Small intestine (tissue), 7 donors: Measurements from ENCODE around the gene DAGLA. TPM values are rescaled to one million over a fixed set of nuclear protein-coding genes. Genes with fewer than 3 reads are reported as not detected.
"Not testable (repeated sequence)": the region's sequence is repeated elsewhere in the genome, so short reads cannot be mapped to it uniquely, and the experiment has no call there.

Experiments
- DNase-seq, 2 donors: peaks; one replicate each; pipeline versions ENCODE4 v3.0.0 to v3.0.0-alpha.2; 2013
- FAIRE-seq: peaks from 2 replicates; lab custom pipeline; 2012; peaks lifted over from hg19 to GRCh38; lab: Jason Lieb, UNC
- H3K27ac ChIP-seq, 3 donors: one replicate each; pipeline ENCODE4 v1.5.1; 2013; ENCODE audit warnings: low read length in 2 of 3, mild to moderate bottlenecking in 2 of 3, control low read depth in 1 of 3, inconsistent platforms in 1 of 3, low read depth in 1 of 3, moderate library complexity in 1 of 3
- H3K27me3 ChIP-seq, 3 donors: one replicate each; pipeline ENCODE4 v1.6.1; 2013; ENCODE audit warnings: low read length in 3 of 3, inconsistent platforms in 1 of 3; ENCODE audit not compliant: control insufficient read depth in 3 of 3, insufficient read depth in 3 of 3
- H3K36me3 ChIP-seq, 3 donors: one replicate each; pipeline ENCODE4 v1.6.1; 2013; ENCODE audit warnings: low read length in 3 of 3, inconsistent platforms in 1 of 3, low read depth in 1 of 3, mild to moderate bottlenecking in 1 of 3, moderate library complexity in 1 of 3; ENCODE audit not compliant: control insufficient read depth in 3 of 3, insufficient read depth in 2 of 3
- H3K4me1 ChIP-seq, 3 donors: one replicate each; pipeline ENCODE4 v1.6.1; 2013; ENCODE audit warnings: low read length in 2 of 3, inconsistent platforms in 1 of 3, low read depth in 1 of 3, mild to moderate bottlenecking in 1 of 3, moderate library complexity in 1 of 3; ENCODE audit not compliant: control insufficient read depth in 3 of 3, insufficient read depth in 2 of 3
- H3K4me3 ChIP-seq, 3 donors: one replicate each; pipeline ENCODE4 v1.5.1; 2013; ENCODE audit warnings: low read length in 3 of 3, control low read depth in 1 of 3, inconsistent platforms in 1 of 3, low read depth in 1 of 3, mild to moderate bottlenecking in 1 of 3, moderate library complexity in 1 of 3
- H3K9me3 ChIP-seq, 2 donors: one replicate each; pipeline ENCODE4 v1.6.1; 2013; ENCODE audit warnings: low read depth in 1 of 2, low read length in 1 of 2; ENCODE audit not compliant: control insufficient read depth in 2 of 2, insufficient read depth in 1 of 2
- WGBS, 3 donors: extraction: QIAGEN DNeasy Blood & Tissue Kit; methylation state at CpG; one replicate each; pipeline ENCODE4 v1.1.7; 2013; 5-methylcytosine and 5-hydroxymethylcytosine counted together
- polyA plus RNA-seq, 4 donors: library from polyadenylated mRNA; stranded (reverse) in 3 of 4; unstranded in 1 of 4; fragments of 200-250 nt in 3 of 4; fragments of 120-200 nt in 1 of 4; gene quantifications; one replicate each; pipeline versions ENCODE4 v1.2.1 to v1.2.3, GENCODE V29; 2013
- donor health status: healthy with polysubstance abuse.
- donor health status: control.
- donor health status: control.
- donor health status: Bipolar disorder and iron deficiency.
- donor health status: healthy.

DAGLA gene
- polyA plus RNA-seq, 4 donors = 0.22 to 14.9 (median 3.8) TPM

DNA sequence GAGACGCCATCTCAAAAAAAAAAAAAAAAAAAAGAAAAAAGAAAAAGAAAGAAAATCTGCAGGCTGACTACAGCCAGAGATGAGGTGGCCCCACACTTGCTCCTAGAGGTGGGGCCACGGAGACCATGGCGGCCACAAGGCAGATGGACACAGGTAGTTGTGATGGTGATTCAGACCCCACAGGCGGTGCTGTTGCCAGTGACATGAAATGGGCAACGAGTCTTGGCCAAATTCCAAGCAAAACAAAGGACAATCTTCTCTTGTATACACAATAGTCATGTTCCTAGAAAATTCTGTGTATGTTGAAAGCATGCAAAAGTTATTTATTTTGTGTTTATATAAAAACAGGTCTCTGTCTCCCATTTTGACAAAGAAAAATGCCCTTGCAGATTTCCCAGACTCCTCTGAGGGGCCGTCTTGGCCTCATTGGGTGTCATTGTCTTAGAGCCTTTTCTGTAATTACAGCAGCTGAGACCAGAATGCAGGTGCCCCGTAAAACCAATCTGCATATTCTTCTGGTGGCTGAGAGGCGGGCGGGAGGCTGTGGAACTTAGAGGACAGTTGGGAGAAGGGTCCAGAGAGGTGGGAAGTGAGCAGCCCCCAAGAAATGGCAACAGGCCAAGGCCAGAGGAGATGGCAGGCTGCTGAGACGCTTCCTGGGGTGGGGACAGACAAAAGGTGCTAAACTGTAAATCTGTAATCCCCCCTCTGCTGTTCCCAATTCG, 22.5 kb upstream of the DAGLA start:
- Histone ChIP-seq H3K27ac (no peak overlapping the region), H3K4me1 (peaks cover 0 to 15% (median 0%) of the 10 kb centered on the region in 3 donors), H3K27me3 (no peaks in the 10 kb centered on the region), H3K4me3 (no peak overlapping the region), H3K36me3 (no peaks in the 10 kb centered on the region), H3K9me3 (no peaks in the 10 kb centered on the region)
- FAIRE-seq = no peak
- 42 to 62% (median 57%) methylated on average over 10 to 11 of the region's 11 CpGs for WGBS, 3 donors
- no peak for DNase-seq

GRCh38 chr11:61659413-61660196, 20.6 kb upstream of the DAGLA start:
- DNase-seq (no peak), FAIRE-seq (no peak)
- Histone ChIP-seq H3K4me1 (peaks cover 0 to 11% (median 0%) of the 10 kb centered on the region in 3 donors), H3K27ac (no peak overlapping the region), H3K4me3 (no peak overlapping the region), H3K36me3 (no peaks in the 10 kb centered on the region), H3K27me3 (no peaks in the 10 kb centered on the region), H3K9me3 (no peaks in the 10 kb centered on the region)
- WGBS, 3 donors = 78 to 84% (median 80%) methylated on average over 8 of the region's 8 CpGs

GRCh38 chr11:61660997-61661396, 19.2 kb upstream of the DAGLA start:
- H3K36me3 ChIP-seq, H3K27me3 ChIP-seq: not testable (repeated sequence)
- peak in 1 of 2 donors; percentile 68 for DNase-seq

GRCh38 chr11:61666684-61667297, 13.4 kb upstream of the DAGLA start:
- Histone ChIP-seq H3K9me3 (no peaks in the 10 kb centered on the region), H3K27me3 (no peaks in the 10 kb centered on the region), H3K27ac (peak overlapping the region in 1 of 3 donors; percentile 96), H3K4me1 (peaks cover 0 to 39% (median 0%) of the 10 kb centered on the region in 3 donors), H3K4me3 (peak overlapping the region in 1 of 3 donors; percentile 39), H3K36me3 (peaks cover 0 to 2% (median 0%) of the 10 kb centered on the region in 3 donors)
- 16 to 59% (median 35%) methylated on average over 3 of the region's 3 CpGs for WGBS, 3 donors
- no peak for FAIRE-seq
- peak; percentile 49 to 96 for DNase-seq

More at GRCh38 chr11:61660997-61661396, 19.2 kb upstream of the DAGLA start:
- peaks cover 0 to 14% (median 0%) of the 10 kb centered on the region in 3 donors for H3K4me1 ChIP-seq
- not testable (repeated sequence) for FAIRE-seq, H3K4me3 ChIP-seq, H3K27ac ChIP-seq, H3K9me3 ChIP-seq
- 55 to 68% (median 63%) methylated on average over 4 of the region's 4 CpGs for WGBS, 3 donors

DNA sequence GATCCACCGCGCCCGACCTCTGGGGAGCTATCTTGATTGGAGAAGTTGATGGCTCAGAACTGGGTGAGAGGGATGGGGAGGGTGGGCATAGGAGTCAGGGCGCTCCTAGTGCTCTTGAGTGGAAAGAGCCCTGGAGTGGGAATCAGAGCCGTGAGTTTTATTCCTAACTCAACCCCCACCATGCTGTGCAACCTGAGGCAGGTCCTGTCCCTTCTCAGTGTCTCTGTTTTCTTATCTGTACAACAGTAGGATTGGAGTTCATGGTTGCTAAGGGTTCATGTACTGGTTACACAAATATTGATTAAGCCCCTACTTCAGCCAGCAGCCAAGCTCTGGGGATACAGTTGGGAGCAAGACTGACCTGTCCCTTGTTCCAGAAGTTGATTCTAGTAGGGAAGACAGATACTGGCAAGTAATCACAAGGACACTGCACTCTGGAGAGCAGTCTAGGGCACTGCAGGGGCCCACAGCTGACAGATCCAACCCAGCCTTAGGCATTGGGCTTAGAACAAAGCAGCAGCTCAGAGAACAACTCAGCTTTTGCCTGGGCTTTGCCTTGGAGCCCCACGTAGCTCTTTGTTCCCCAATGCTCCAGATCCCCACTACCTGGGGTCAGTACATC, 12.4 kb upstream of the DAGLA start:
- Histone ChIP-seq H3K27me3 (no peaks in the 10 kb centered on the region), H3K27ac (peak overlapping the region in 1 of 3 donors; percentile 96), H3K4me1 (peaks cover 0 to 39% (median 0%) of the 10 kb centered on the region in 3 donors), H3K9me3 (no peaks in the 10 kb centered on the region), H3K36me3 (peaks cover 0 to 2% (median 0%) of the 10 kb centered on the region in 3 donors), H3K4me3 (peak overlapping the region in 1 of 3 donors; percentile 39)
- DNase-seq (peak in 1 of 2 donors; percentile 65), FAIRE-seq (no peak)
- 60 to 75% (median 68%) methylated on average over 6 of the region's 6 CpGs for WGBS, 3 donors

GRCh38 chr11:61669417-61669816, 10.8 kb upstream of the DAGLA start:
- H3K27me3 ChIP-seq = no peaks in the 10 kb centered on the region
- no peak for FAIRE-seq
- H3K9me3 ChIP-seq = no peaks in the 10 kb centered on the region
- peaks cover 0 to 39% (median 0%) of the 10 kb centered on the region in 3 donors for H3K4me1 ChIP-seq
- H3K36me3 ChIP-seq = peaks cover 0 to 2% (median 0%) of the 10 kb centered on the region in 3 donors
- no peak overlapping the region for H3K4me3 ChIP-seq
- H3K27ac ChIP-seq = no peak overlapping the region
- DNase-seq = no peak
- WGBS, 3 donors = 79 to 90% (median 87%) methylated on average over 4 of the region's 4 CpGs

- 94 to 98% (median 96%) methylated on average over 2 of the region's 2 CpGs for WGBS, 3 donors
- Histone ChIP-seq H3K9me3 (no peaks in the 10 kb centered on the region), H3K4me3 (no peak overlapping the region), H3K4me1 (peaks cover 0 to 37% (median 0%) of the 10 kb centered on the region in 3 donors), H3K27ac (peak overlapping the region in 1 of 3 donors; percentile 31), H3K36me3 (peaks cover 0 to 2% (median 0%) of the 10 kb centered on the region in 3 donors), H3K27me3 (no peaks in the 10 kb centered on the region)
- FAIRE-seq = no peak
- DNase-seq = no peak
Observed at GRCh38 chr11:61670626-61671025, 9.6 kb upstream of the DAGLA start.
